NCI-H1694 treated with DMSO at 0.1 percent for 48 hours (cell line): ENCODE measurements around the gene ARHGEF16.

Source experiments
- DNase-seq: peaks from one replicate; lab custom pipeline; 2025; lab: John Stamatoyannopoulos, UW

Gene ARHGEF16

DNA sequence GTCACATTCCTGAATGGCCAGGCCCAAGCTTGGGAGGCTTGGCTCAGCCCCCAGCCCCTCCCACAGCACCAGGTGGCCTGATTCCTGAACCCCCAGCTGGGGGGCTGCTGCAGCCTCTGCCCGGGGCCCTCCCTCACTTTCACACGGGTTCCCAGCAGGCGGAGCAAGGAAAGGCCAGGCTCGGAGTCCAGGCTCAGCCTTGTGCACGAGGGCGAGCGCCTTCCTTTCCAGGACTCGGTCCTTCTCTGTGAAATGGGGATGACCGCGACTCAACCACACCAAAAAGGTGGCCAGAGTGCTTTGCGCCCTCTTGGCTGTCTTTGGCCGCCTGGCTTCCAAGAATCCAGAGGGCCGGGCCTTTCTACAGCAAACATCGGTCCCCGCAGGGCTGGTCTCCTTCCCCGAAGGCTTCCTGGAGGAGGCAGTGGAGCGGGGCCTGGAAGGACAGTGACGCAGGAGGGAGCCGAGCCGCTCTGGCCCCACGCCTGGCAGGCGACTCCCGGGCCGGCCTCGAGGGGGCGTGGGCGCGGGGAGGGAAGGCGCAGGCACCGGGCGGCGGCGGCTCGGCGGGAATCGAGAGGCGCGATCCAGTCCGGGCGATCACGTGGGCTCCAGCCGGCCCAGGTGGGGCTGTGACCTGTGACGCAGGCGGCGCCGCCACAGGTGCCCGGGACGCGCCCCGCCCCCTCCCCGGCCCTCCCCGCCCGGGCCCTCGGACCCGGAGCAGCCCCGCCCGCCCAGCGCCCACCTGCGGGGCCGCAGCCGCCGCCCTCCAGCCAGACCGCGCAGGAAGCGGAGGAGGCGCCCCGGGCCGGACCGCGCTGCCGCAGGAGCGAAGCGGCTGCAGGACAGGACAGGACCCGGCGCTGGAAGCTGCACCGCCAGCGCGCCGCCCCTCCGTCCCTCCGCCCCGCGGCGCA is at the start of gene ARHGEF16:
TSS of gene ARHGEF16 (plus strand) at position 775 of the 920 bp plus-strand sequence. CDS start 8,420 bp downstream, outside the sequence.
- DNase-seq = no peak

DNA sequence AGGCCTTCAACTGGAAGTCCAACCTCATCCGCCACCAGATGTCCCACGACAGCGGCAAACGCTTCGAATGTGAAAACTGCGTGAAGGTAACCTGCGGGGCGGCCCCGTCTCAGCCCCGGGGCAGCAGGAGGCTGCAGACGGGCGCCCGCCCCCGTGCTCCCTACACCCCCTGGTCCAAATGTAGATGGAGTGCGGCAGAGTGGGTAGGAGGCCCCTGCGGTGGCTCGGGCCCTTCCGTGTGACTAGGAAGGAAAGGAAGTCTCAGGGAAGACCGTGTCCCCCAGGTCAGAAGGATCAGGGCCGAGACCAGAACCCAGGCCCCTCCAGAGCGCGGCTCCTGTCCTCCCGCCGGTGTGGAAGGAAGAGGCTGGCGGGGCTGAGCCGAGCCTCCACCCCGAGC is 49.7 kb upstream of the ARHGEF16 start:
- no peak for DNase-seq

DNA sequence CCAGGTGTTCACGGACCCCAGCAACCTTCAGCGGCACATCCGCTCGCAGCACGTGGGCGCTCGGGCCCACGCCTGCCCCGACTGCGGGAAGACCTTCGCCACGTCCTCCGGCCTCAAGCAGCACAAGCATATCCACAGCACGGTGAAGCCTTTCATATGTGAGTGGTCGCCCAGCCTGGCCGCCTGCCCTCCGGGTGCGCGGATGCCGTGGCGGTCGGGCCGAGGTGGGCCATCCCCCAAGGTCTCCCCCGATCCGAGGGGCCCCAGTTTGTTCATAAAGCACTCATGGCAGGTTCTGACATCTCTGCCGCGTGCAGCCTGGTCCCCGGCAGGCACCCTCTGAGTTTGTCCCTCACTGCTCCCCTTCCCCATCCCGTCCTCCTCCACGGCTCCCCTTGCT is 49.0 kb upstream of the ARHGEF16 start:
- no peak for DNase-seq

DNA sequence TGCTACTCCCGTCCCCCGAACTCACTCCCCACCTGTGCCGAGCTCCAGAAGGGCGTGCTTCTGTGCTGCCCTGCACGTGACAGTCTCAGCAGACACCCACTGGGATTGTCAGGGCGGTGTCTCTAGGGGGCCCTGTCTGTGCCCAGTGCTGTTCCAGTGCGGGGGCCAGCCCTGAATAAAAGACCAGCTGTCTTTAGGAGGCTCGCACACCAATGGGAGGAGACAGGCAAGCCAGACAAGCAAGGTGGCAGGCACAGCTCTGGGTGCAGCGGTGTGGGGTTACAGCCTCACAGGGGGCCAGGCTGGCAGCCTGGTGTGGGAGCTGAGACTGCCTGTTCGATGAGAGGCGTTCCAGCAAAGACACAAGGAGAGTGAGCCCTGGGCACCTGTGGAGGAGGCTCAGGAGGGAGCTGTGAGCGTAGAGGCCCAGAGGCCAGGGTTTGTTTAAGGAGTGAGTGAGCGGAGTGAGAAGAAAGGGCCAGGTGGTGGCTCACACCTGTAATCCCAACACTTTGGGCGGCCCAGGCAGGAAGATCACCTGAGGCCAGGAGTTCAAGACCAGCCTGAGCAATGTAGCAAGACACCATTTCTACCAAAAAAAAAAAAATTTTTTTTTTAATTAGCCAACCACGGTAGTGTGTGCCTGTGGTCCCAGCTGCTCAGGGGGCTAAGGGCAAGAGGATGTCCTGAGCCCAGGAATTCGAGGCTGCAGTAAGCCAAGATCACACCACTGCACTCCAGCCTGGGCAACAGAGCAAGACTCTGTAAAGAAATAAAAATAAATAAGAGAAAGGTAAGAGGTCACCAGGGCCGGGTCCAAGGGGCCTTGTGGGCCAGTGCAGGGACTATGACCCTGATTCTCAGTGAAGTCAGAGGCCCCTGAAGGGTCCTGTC is 48.2 kb upstream of the ARHGEF16 start:
- no peak for DNase-seq

DNA sequence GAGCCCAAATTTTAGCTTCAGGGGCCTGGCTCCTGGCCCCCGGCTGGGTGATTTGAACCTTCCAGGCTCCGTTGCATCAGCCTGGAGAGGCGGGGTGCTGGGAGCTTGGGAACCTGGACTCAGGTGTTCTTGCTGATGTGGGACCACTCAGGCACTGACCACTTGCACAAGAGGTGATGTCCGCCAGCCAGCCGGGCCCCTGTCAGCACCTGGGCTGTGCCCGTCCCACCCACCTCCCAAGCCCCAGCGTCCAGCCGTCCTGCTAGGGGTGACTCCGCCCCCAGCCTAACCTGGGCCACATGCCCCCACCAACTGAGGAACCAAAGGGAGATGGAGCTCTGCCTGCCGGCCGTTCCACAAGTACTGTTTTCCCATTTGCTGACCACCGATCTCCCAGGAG is 47.4 kb upstream of the ARHGEF16 start:
- DNase-seq = no peak

DNA sequence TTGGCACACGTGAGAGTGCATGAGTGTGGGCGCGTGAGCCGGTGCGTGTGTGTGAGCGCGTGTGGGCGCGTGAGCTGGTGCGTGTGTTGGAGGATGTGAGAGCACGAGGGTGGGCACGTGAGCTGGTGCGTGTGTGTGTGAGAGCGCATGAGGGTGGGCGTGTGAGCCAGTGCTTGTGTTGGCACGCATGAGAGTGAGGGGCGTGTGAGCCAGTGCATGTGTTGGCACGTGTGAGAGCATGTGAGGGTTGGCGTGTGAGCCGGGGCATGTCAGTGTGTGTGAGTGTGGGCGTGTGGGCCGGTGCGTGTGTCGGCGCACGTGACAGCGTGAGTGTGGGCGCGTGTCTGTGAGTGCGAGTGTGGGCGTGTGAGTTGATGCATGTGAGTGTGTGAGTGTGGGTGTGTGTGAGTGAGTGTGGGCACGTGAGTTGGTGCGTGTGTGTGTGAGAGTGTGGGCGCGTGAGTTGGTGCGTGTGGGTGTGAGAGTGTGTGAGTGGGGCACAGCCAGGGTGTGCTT is 45.7 kb upstream of the ARHGEF16 start:
- DNase-seq = no peak

DNA sequence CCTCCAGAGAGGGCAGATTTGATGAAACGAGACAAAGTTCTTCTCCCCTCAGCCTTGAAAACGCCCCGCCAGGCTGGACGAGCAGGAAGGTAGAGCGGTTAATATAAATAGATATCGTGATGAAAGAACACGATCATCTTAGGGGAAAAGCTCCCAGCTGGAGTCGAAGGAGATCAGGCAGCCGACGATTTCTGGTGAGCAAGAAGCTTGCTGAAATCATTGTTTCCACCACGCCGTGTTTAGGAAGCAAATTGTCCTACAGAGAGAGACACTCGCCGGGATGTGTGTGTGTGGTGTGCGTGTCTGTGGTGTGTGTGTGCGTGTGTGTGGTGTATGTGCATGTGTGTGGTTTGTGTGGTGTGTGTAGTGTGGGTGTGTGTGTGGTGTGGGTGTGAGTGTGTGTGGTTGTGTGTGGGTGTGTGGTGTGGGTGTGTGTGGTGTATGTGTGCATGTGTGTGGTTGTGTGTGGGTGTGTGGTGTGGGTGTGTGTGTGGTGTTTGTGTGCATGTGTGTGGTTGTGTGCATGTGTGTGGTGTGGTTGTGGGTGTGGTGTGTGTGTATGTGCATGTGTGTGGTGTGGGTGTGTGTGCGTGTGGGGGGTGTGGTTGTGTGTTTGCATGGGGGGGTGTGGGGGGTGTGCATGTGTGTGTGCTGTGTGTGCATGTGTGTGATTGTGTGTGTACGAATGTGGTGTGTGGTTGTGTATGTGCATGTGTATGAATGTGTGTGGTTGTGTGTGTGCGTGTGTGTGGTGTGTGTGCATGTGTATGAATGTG is 44.9 kb upstream of the ARHGEF16 start:
- DNase-seq = no peak

DNA sequence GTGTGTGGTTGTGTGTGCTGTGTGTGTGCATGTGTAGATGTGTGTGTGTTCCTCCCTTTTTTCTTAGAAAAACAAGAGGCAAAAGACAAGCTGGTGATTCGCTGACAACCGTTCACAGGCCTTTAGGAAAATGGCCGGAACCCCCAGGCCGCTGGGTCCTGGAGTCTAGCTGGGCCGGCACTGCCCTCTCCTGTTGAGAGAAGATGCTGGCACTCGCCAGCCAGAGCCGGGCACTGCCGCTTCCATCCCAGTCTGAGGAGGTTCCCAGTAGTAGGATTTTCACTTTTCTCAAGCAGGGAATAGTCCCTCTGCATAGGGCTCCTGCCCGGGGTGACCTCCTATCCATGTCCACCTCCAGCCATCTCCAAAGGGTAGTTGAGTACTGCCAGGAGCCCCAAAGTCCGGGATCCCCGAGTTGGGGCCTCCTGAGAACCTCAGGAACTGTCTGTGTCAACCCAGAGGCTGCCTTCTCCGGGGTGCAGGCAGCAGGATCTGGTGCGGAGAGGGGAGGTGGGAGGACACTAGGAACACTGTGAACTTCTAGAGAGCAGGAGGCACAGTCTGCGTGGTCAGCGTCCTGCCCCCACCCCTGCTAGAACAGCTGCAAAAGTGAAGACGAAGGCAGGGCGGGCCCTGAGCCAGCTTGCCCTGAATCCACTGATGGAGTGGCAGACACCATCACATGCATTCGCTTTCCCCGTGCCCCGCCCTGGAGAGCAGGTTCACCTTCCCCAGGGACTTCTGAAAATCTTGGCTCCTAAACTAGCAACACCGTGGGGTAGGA is 44.1 kb upstream of the ARHGEF16 start:
- DNase-seq = no peak

DNA sequence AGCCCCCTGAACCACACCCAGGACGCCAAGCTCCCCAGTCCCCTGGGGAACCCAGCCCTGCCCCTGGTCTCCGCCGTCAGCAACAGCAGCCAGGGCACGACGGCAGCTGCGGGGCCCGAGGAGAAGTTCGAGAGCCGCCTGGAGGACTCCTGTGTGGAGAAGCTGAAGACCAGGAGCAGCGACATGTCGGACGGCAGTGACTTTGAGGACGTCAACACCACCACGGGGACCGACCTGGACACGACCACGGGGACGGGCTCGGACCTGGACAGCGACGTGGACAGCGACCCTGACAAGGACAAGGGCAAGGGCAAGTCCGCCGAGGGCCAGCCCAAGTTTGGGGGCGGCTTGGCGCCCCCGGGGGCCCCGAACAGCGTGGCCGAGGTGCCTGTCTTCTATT is 42.7 kb upstream of the ARHGEF16 start:
- no peak for DNase-seq

DNA sequence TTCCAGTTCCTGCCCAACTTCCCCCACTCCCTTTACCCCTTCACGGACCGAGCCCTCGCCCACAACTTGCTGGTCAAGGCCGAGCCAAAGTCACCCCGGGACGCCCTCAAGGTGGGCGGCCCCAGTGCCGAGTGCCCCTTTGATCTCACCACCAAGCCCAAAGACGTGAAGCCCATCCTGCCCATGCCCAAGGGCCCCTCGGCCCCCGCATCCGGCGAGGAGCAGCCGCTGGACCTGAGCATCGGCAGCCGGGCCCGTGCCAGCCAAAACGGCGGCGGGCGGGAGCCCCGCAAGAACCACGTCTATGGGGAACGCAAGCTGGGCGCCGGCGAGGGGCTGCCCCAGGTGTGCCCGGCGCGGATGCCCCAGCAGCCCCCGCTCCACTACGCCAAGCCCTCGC is 42.1 kb upstream of the ARHGEF16 start:
- DNase-seq = no peak

DNA sequence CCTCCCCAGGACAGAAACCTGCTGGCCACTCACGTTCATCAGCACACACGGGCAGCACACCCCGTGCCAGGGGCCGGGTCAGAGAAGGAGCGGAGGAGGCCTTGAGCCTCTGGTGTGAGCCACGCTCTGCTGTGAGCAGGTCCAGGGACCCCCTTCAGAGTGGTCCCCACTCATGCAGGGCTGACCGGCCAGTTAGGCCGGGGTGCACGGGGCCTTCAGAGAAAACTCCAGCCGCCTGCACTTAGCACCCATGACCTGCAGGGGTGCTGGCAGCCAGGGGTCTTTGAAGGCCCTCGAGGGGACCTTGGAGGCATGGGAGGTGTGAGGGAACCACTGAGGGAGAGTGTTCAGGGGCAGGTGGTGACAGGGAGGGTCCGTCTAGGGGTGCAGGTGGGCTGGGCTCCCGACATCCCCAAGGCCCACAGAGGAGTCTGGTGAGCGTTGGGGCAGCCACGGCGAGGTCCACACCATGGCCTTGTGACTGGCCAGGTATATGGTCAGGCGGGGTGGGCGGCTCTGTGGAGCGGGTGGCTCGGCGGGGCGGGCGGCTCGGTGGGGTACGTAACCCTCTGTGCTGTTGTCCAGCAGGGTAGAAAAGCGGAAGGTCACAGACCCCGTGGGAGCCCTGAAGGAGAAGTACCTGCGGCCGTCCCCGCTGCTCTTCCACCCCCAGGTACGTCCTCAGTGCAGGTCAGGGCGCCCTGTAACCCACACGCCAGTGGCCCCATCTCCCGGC is 40.3 kb upstream of the ARHGEF16 start:
- no peak for DNase-seq

DNA sequence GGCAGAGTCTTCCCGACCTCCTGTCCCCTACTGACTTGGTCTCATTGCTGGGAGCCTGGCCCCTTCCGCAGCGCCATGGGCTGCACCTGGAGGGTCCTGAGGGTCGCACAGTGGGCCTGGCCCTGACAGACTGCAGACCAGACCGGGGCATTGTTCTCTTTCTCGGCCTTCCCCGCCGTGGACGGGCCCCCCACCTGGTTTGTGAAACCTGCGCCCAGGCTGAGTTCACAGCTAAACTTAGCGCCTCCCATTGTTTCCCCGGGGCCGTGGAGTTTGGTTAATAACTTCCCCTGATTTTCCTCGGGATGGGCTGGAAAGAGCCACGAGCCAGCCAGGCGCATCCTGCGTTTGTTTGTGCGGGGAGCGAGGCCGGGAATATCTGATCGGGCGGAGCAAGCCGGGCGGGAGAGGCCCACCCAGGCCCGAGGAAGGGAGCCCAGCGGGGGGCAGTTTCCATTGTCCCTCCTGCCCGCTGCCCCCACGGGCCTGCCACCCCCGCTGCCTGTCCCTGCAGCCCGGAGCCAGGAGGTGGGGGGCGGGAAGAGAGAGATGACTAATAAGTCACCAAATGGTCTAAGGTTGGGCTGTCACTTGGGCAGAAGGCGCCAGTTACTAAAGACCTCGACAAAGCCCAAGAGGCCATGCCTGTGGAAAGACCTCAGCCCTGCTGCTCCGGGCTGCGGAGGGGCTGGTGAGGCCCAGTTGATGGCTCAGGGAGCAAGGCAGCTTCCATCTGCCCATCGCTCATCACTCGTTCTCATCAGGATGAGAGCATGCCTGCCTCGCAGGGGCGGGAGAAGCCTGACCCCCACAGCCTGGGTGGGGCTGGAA is 39.0 kb upstream of the ARHGEF16 start:
- DNase-seq = no peak

DNA sequence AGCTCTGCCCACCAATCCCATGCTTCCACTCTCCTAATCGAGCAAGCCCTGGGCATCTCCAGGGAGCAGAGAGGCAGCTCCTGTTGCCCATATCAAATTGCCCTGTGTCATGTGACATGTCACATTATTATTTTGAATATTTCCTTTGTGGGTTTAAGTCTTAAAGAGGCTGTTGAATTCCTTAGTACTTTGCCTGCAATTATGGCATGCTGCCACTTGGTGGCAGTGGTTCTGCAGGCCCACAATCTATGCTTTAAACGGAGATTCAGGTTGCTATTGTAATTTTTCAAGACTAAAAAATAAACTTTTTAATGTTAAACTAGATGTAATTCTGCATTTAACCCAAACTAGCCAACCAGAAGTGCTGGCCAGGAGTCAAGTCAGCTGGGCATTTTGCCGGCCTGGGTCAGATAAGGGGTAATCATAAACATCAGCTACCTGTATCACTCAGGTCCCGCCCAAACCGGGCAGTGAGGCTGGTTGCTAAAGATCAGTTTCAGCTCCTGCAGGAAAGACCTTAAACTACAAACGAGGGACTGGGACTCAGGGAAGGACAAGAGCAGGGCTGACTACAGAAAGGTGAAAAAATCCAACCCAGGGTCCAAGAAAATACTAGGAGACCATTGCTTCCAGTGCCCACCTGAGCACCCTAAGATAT is 37.3 kb upstream of the ARHGEF16 start:
- no peak for DNase-seq

DNA sequence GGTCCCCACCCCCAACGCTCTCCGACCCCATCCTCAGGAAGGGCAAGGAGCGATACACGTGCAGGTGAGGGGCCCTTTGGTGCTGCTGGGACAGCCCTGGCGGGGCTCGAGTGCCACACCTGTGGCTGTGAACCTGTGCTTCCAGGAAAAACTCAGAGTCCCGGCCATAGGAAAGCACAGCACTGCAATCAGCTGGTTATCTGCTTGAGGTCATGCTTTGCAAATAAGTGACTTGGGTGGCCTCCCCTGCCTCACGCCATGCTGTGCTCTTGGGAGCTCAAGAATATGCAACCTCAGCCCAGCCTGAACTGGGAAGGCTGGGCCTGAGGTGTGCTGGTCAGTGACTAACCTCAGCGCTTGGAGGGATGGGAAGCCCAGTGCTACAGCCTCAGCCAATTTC is 36.5 kb upstream of the ARHGEF16 start:
- DNase-seq = no peak

DNA sequence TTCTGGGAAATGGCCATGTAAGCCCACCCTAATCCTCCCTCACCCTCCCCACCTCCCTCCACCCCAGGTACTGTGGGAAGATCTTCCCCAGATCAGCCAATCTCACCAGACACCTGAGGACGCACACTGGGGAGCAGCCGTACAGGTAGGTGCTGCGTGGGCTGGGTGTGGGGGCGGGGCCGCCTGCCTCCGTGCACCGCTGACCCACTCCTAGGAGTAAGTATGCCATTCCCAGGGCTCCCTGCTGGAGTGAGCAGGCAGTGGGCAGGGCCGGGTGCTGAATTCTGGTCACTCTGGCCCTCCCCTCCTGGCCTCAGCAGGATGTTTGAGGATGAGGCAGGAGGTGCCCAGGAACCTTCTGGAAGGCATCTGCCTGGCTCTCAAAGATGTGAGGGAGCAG is 35.9 kb upstream of the ARHGEF16 start:
- DNase-seq = no peak

DNA sequence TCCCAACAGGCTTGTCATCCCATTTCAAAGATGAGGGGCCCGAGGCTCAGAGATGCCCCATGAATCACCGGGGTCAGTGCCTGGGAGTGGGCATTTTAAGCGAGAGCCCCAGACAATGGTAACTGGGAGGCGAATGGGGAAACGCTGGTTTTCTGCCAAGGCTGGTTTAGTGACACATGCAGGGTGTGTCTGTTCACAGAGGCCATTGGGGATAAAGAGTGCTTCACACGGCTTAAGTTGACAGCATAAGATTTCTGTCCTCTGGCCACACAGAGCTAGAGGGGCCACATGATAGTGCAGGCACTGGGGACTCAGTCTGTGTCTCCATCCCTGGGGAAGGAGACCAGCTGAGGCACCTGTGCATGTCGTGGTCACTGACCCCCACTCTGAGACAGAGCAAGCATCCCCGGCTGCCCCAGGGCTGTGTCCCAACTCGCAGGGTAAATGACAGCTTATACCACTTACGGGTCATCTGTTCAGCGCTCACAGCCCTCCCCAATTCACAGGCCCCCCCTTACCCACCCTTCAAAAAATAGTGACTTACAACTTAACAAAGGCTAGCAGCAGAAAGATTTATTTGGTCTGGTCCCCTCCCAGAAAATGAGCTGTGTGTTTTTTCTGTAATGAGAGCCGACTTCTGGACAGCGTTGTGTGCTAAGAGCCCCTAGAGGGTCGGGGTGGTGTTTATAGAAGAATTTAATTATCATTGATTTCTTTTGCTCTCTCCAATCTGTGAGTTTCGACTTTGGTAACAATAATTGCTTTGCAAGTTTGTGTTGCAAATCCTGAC is 34.9 kb upstream of the ARHGEF16 start:
- DNase-seq = no peak

DNA sequence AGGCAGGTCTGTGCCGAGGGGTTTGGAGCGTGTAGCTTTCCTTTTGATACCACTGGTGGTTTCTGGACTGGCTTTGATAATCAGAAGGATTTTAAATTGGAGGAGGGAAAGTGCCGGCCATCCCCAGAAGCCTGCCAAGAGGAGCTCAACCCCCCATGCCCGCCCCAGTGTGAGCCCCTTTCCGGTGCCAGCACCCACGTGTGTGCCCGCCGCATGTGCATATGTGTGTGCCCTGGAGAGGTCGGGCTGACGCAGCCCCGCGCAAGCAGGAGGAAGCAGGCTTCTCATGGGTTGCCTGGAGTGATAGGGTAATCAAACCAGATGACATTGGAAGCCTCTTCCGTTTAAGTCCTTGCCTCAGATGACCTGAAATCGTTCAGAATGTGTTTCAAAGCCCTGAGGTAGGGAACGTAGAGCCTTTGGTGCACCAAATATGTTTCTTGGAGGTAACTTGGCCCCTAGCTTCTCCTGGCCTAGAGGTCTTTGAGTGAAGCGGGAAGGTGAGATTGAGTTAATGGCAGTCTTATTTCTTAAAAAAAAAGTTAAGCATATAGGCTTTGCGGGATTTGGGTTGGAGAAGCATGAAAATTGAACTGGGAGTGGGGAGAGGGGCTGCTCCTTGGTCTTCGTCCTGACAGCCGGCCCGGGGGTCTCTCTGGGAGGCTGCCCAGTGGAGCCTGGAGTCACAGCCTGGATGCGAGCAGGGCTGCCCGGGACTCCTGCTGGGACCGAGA is 34.1 kb upstream of the ARHGEF16 start:
- no peak for DNase-seq
